Astrocyte (in vitro differentiated cells and primary cell): ENCODE measurements around the gene SYT14.

Experiments
- CTCF ChIP-seq: IDR thresholded peaks from 2 replicates; pipeline ENCODE4 v1.5.1; 2011; ENCODE audit warnings: low read depth, mild to moderate bottlenecking, inconsistent platforms, low read length, moderate library complexity; ENCODE audit not compliant: insufficient read depth
- EZH2 ChIP-seq: IDR thresholded peaks from 2 replicates; pipeline ENCODE4 v1.6.1; 2012; ENCODE audit warnings: mild to moderate bottlenecking, low read length, inconsistent platforms; ENCODE audit not compliant: insufficient read depth

GRCh38 chr1:210129092-210129491 is 191.1 kb downstream of the SYT14 start:
- TF ChIP-seq CTCF: no peak
- no peak for TF ChIP-seq EZH2
